Right lobe of liver (tissue), 4 donors: ENCODE measurements around the gene ME1.

Experiments
- POLR2A ChIP-seq: fragments of 450-650 bp; IDR thresholded peaks from one replicate; pipeline ENCODE4 v1.6.1; 2017; ENCODE audit warnings: antibody characterized with exemption, mild to moderate bottlenecking
- TF ChIP-seq, protein P1 (sequence below), 4 donors: fragments of 200-600 bp in 3 of 4; fragments of 450-650 bp in 1 of 4; IDR thresholded peaks; one replicate each; pipeline versions ENCODE4 v1.5.1 to v1.8.0; 2016 to 2022; ENCODE audit warnings: antibody characterized with exemption in 4 of 4, mild to moderate bottlenecking in 2 of 4
- donor health status: DM: no; HTN: no; CAD: no.
- donor health status: DM: no; HTN: no; CAD: no.
- donor health status: DM: no; HTN: yes; CAD: no.

DNA sequence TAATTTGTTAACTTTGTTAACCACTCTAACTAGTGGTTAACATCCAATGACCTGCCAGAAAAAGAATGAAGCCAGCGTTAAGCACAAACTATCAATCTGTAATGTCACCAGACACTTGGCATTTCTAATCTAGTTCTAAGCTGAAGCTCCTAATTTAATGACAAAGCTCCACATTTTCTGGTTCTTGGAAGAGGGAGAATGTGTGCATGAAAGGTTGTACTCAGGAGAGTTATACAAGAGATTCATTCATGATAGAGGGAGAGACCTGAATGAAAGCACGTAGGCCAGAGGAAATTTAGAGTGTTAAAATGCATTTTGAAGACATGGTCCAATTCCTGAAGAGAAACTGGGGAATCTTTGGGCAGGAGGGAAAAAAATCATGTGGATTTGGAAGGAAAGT lies 8.3 kb upstream of the ME1 start:
- TF ChIP-seq, protein P1, sequence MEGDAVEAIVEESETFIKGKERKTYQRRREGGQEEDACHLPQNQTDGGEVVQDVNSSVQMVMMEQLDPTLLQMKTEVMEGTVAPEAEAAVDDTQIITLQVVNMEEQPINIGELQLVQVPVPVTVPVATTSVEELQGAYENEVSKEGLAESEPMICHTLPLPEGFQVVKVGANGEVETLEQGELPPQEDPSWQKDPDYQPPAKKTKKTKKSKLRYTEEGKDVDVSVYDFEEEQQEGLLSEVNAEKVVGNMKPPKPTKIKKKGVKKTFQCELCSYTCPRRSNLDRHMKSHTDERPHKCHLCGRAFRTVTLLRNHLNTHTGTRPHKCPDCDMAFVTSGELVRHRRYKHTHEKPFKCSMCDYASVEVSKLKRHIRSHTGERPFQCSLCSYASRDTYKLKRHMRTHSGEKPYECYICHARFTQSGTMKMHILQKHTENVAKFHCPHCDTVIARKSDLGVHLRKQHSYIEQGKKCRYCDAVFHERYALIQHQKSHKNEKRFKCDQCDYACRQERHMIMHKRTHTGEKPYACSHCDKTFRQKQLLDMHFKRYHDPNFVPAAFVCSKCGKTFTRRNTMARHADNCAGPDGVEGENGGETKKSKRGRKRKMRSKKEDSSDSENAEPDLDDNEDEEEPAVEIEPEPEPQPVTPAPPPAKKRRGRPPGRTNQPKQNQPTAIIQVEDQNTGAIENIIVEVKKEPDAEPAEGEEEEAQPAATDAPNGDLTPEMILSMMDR (IDR thresholded peaks at IDR 0.05): no peak
- TF ChIP-seq POLR2A: no peak
